Skeletal muscle satellite cell (primary cell): Measurements from ENCODE around the gene MRAS.

Experiments used
- H3K27me3 ChIP-seq: 2 replicates; pipeline ENCODE4 v1.7.0; 2013; ENCODE audit warnings: low read length; ENCODE audit not compliant: control insufficient read depth, insufficient read depth
- H3K36me3 ChIP-seq: 2 replicates; pipeline ENCODE4 v1.7.0; 2013; ENCODE audit warnings: mild to moderate bottlenecking, control low read depth, low read length; ENCODE audit not compliant: insufficient read depth
- H3K4me1 ChIP-seq: 2 replicates; pipeline ENCODE4 v1.7.0; 2013; ENCODE audit warnings: low read length; ENCODE audit not compliant: control insufficient read depth, insufficient read depth
- H3K4me2 ChIP-seq: 2 replicates; pipeline ENCODE4 v1.7.0; 2013; ENCODE audit warnings: mild to moderate bottlenecking, low read length
- H3K4me3 ChIP-seq: 2 replicates; pipeline ENCODE4 v1.7.0; 2013; ENCODE audit warnings: low read length
- H3K9ac ChIP-seq: 2 replicates; pipeline ENCODE4 v1.7.0; 2013; ENCODE audit warnings: mild to moderate bottlenecking, low read depth, low read length, moderate library complexity
- H3K9me3 ChIP-seq: replicated peaks from 2 replicates; pipeline ENCODE4 v1.7.0; 2013; ENCODE audit warnings: mild to moderate bottlenecking, control low read depth, low read length

The MRAS gene

GRCh38 chr3:138344754-138345153, 3.6 kb upstream of the MRAS start:
- Histone ChIP-seq H3K4me3 (no peak overlapping the region), H3K4me1 (peaks cover 14% of the 10 kb centered on the region), H3K27me3 (no peaks in the 10 kb centered on the region)

GRCh38 chr3:138348754-138349739, 668 bp downstream of the MRAS start:
- H3K4me3 ChIP-seq, result peak overlapping the region; percentile 74
- no peaks in the 10 kb centered on the region for H3K27me3 ChIP-seq
- no peaks in the 10 kb centered on the region for H3K36me3 ChIP-seq
- peak overlapping the region; percentile 79 for H3K9ac ChIP-seq
- H3K9me3 ChIP-seq, result no peaks in the 10 kb centered on the region
- H3K4me2 ChIP-seq, result peak overlapping the region; percentile 88
- peaks cover 36% of the 10 kb centered on the region for H3K4me1 ChIP-seq

More at GRCh38 chr3:138344754-138345153, 3.6 kb upstream of the MRAS start:
- no peak overlapping the region for H3K9ac ChIP-seq
- no peaks in the 10 kb centered on the region for H3K36me3 ChIP-seq
- no peak overlapping the region for H3K4me2 ChIP-seq
- no peaks in the 10 kb centered on the region for H3K9me3 ChIP-seq

- Histone ChIP-seq H3K4me1 (peaks cover 36% of the 10 kb centered on the region), H3K36me3 (peaks cover under 1% of the 10 kb centered on the region), H3K4me2 (peak overlapping the region; percentile 88), H3K9ac (peak overlapping the region; percentile 79), H3K4me3 (peak overlapping the region; percentile 74), H3K27me3 (no peaks in the 10 kb centered on the region), H3K9me3 (no peaks in the 10 kb centered on the region)
These were observed 1.7 kb downstream of the MRAS start for GRCh38 chr3:138349926-138350665.

- Histone ChIP-seq H3K4me3 (no peak overlapping the region), H3K4me1 (peaks cover 36% of the 10 kb centered on the region), H3K36me3 (peaks cover 5% of the 10 kb centered on the region), H3K9ac (no peak overlapping the region), H3K27me3 (no peaks in the 10 kb centered on the region), H3K9me3 (no peaks in the 10 kb centered on the region), H3K4me2 (no peak overlapping the region)
These were observed 2.8 kb downstream of the MRAS start for GRCh38 chr3:138351151-138351550.

- Histone ChIP-seq H3K9me3 (no peaks in the 10 kb centered on the region), H3K4me3 (no peak overlapping the region), H3K4me1 (peaks cover 44% of the 10 kb centered on the region), H3K36me3 (peaks cover 5% of the 10 kb centered on the region), H3K4me2 (peak overlapping the region; percentile 9), H3K27me3 (no peaks in the 10 kb centered on the region), H3K9ac (no peak overlapping the region)
These were observed 3.7 kb downstream of the MRAS start for GRCh38 chr3:138351916-138352550.

GRCh38 chr3:138354376-138354775, 6.0 kb downstream of the MRAS start:
- Histone ChIP-seq H3K9me3 (no peaks in the 10 kb centered on the region), H3K4me2 (no peak overlapping the region), H3K4me1 (peaks cover 42% of the 10 kb centered on the region)

GRCh38 chr3:138355071-138355470, 6.7 kb downstream of the MRAS start:
- no peak overlapping the region for H3K4me3 ChIP-seq
- H3K4me2 ChIP-seq, result no peak overlapping the region
- no peaks in the 10 kb centered on the region for H3K9me3 ChIP-seq
- no peaks in the 10 kb centered on the region for H3K27me3 ChIP-seq
- peaks cover 5% of the 10 kb centered on the region for H3K36me3 ChIP-seq
- H3K9ac ChIP-seq, result no peak overlapping the region
- H3K4me1 ChIP-seq, result peaks cover 38% of the 10 kb centered on the region

More at GRCh38 chr3:138354376-138354775, 6.0 kb downstream of the MRAS start:
- Histone ChIP-seq H3K4me3 (no peak overlapping the region), H3K36me3 (peaks cover 5% of the 10 kb centered on the region), H3K9ac (no peak overlapping the region), H3K27me3 (no peaks in the 10 kb centered on the region)

- Histone ChIP-seq H3K9ac (no peak overlapping the region), H3K9me3 (no peaks in the 10 kb centered on the region), H3K27me3 (no peaks in the 10 kb centered on the region), H3K4me3 (no peak overlapping the region), H3K4me2 (no peak overlapping the region), H3K36me3 (peaks cover 5% of the 10 kb centered on the region), H3K4me1 (peaks cover 23% of the 10 kb centered on the region)
These were observed 8.5 kb downstream of the MRAS start for GRCh38 chr3:138356730-138357405.

GRCh38 chr3:138359148-138359918, 11.0 kb downstream of the MRAS start:
- no peaks in the 10 kb centered on the region for H3K9me3 ChIP-seq
- H3K9ac ChIP-seq, result no peak overlapping the region
- H3K4me3 ChIP-seq, result no peak overlapping the region
- H3K36me3 ChIP-seq, result peaks cover 5% of the 10 kb centered on the region
- no peaks in the 10 kb centered on the region for H3K27me3 ChIP-seq
- H3K4me1 ChIP-seq, result peaks cover 19% of the 10 kb centered on the region
- no peak overlapping the region for H3K4me2 ChIP-seq
